Measurements from ENCODE around the gene KLHL6.
"Not testable (repeated sequence)": the region's sequence is repeated elsewhere in the genome, so short reads cannot be mapped to it uniquely, and the experiment has no call there.

Gene KLHL6

DNA sequence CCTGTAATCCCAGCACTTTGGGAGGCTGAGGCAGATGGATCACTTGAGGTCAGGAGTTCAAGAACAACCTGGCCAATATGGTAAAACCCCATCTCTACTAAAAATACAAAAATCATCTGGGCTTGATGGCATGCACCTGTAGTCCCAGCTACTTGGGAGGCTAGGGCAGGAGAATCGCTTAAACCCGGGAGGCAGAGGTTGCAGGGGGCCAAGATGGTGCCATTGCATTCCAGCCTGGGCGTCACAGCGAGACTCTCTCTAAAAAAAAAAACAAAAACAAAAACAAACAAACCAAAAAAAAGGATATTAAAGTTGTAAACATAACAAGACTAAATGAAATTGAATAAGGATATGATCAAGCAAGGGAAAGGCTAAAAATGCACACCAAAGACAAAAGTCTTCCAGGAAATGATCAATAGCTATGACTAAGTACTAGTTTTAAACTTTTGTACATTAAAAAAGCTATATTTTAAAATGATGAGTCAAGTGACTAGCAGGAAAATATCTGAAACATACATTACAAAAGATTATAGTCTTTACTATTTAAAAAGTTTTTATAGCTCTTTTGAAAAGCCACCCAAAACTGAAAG lies 28.6 kb downstream of the KLHL6 start:
- Histone ChIP-seq H3K4me1 (peaks cover 10 to 75% (median 44%) of the 10 kb centered on the region in 10 experiments), H3K27ac (peak overlapping the region in 8 of 11 experiments; percentile 6 to 61 (median 45); a peak in 13 of 22 replicates), H3K36me3 (peaks cover 80 to 100% (median 84%) of the 10 kb centered on the region in 11 experiments), H3K4me3 (0 out of 20 replicates have a peak overlapping the region, but pooled peaks of 1 of the 10 experiments have one; percentile 22), H3K9me3 (replicated peaks in 1 of 11) (peaks cover 0 to 13% (median 8%) of the 10 kb centered on the region in 11 experiments; a peak in 7 of 22 replicates), H4K20me1 (peaks cover 0 to 65% (median 5%) of the 10 kb centered on the region in 11 experiments; a peak in 9 of 22 replicates), H3K4me2 (peak overlapping the region; percentile 38 to 95 (median 80); a peak in 19 of 22 replicates), H3K27me3 (no peaks in the 10 kb centered on the region), H3K9ac (peak overlapping the region in 2 of 11 experiments; percentile 10 to 44; a peak in 3 of 22 replicates)
- no peak for TF ChIP-seq Cebpa-rat (IDR thresholded peaks at IDR 0.05)

DNA sequence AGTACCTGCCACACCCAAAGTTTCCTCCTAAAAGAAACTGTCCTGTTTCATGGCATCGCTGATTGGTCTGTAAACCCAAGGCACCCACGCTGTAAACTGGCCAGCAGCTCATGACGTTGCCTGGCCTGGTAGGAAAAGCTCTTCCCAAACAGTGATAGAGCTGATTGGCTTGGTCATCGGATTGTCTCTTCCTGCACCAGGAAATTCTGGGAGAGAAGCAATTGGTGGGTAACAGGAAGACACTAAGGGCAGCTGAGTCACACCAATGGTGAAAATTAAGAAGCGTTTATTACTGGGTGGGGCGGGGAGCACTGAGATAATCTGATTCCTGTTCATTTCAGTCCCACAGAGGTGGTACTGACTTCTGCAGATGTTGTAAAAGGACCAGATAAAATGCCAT lies 31.0 kb downstream of the KLHL6 start:
- H3K9me3 ChIP-seq (replicated peaks in 1 of 11), result peaks cover 0 to 9% (median 2%) of the 10 kb centered on the region in 11 experiments; a peak in 6 of 22 replicates
- no peak overlapping the region for H3K9ac ChIP-seq
- H3K27ac ChIP-seq, result peak overlapping the region in 3 of 11 experiments; percentile 26 to 30 (median 29); a peak in 2 of 22 replicates
- H3K36me3 ChIP-seq, result peaks cover 76 to 97% (median 91%) of the 10 kb centered on the region in 11 experiments
- no peaks in the 10 kb centered on the region for H3K27me3 ChIP-seq
- no peak for TF ChIP-seq Cebpa-rat (IDR thresholded peaks at IDR 0.05)
- peak overlapping the region in 5 of 11 experiments; percentile 2 to 50 (median 25); a peak in 6 of 22 replicates for H3K4me2 ChIP-seq
- peaks cover 0 to 64% (median 8%) of the 10 kb centered on the region in 11 experiments; a peak in 11 of 22 replicates for H4K20me1 ChIP-seq
- peaks cover 10 to 54% (median 31%) of the 10 kb centered on the region in 10 experiments for H3K4me1 ChIP-seq
- H3K4me3 ChIP-seq, result no peak overlapping the region

DNA sequence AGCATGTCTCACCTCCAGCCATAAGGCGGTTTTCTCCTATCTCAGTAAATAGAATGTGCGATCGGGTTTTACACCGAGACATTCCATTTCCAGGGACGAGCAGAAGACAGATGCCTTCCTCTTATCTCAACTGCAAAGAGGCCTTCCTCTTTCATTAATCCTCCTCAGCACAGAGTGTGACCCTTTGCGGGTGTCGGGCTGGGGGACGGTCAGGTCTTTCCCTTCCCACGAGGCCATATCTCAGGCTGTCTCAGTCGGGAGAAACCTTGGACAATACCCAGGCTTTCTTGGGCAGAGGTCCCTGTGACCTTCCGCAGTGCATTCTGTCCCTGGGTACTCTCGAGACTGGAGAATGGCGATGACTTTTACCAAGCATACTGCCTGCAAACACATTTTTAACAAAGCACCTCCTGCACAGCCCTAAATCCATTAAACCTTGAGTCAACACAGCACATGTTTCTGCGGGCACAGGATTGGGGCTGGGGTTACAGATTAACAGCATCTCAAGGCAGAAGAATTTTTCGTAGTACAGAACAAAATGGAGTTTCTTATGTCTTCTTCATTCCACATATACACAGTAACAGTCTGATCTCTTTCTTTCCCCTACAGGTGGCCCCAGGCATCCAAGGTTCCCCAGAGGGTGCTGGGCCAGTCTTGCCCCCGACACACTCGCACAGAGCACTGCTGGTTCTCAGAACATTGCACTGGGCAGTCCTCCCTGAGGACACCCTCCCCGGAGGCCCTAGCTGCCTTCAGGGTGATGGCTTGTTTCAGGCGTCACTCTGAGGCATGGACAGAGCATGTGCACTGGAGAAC lies 34.6 kb downstream of the KLHL6 start:
- peaks cover 30 to 60% (median 43%) of the 10 kb centered on the region in 10 experiments for H3K4me1 ChIP-seq
- not testable (repeated sequence) for H3K4me2 ChIP-seq; H3K9me3 ChIP-seq (replicated peaks in 1 of 11); H3K27me3 ChIP-seq; H3K4me3 ChIP-seq; H3K9ac ChIP-seq
- peak overlapping the region in 2 of 11 experiments; percentile 6 to 32; a peak in 2 of 22 replicates for H3K27ac ChIP-seq
- peaks cover 0 to 56% (median 13%) of the 10 kb centered on the region in 11 experiments; a peak in 8 of 22 replicates for H4K20me1 ChIP-seq
- H3K36me3 ChIP-seq, result peaks cover 65 to 92% (median 85%) of the 10 kb centered on the region in 11 experiments

DNA sequence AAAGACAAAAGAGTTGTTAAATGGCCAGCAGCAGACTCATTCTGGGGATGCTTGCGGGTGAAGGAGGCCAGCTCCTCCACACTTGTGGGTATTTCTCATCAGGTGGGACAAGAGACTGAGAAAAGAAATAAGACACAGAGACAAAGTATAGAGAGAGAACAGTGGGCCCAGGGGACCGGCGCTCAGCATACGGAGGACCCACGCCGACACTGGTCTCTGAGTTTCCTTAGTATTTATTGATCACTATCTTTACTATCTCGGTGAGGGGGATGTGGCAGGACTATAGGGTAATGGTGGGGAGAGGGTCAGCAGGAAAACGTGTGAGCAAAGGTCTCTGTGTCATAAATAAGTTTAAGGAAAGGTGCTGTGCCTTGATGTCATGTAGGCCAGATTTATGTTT lies 35.2 kb downstream of the KLHL6 start:
- not testable (repeated sequence) for H3K9me3 ChIP-seq (replicated peaks in 1 of 11); H3K27ac ChIP-seq; H3K9ac ChIP-seq; H3K27me3 ChIP-seq; H3K4me3 ChIP-seq; H3K4me2 ChIP-seq
- Histone ChIP-seq H4K20me1 (peaks cover 0 to 51% (median 13%) of the 10 kb centered on the region in 11 experiments; a peak in 8 of 22 replicates), H3K36me3 (peaks cover 59 to 91% (median 82%) of the 10 kb centered on the region in 11 experiments), H3K4me1 (peaks cover 37 to 60% (median 49%) of the 10 kb centered on the region in 10 experiments)

DNA sequence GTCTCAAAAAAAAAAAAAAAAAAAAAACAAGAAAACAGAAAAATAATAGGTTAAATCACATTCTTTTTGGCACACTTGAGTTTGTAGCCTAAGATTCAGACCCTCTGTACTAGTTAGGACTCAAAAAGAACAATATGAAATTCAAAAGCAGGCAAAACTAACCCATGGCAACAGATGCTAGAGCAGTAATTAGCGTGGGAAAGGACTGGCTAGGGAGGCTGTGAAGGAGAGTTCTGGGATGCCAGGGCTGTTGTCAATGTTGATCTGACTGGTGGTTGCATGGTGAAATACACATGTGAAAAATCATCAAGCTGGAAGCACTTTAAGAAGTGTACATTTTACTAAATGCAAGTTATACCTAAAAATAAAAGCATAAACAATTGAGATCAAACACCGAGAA lies 35.6 kb downstream of the KLHL6 start:
- no peak overlapping the region for H3K27ac ChIP-seq

DNA sequence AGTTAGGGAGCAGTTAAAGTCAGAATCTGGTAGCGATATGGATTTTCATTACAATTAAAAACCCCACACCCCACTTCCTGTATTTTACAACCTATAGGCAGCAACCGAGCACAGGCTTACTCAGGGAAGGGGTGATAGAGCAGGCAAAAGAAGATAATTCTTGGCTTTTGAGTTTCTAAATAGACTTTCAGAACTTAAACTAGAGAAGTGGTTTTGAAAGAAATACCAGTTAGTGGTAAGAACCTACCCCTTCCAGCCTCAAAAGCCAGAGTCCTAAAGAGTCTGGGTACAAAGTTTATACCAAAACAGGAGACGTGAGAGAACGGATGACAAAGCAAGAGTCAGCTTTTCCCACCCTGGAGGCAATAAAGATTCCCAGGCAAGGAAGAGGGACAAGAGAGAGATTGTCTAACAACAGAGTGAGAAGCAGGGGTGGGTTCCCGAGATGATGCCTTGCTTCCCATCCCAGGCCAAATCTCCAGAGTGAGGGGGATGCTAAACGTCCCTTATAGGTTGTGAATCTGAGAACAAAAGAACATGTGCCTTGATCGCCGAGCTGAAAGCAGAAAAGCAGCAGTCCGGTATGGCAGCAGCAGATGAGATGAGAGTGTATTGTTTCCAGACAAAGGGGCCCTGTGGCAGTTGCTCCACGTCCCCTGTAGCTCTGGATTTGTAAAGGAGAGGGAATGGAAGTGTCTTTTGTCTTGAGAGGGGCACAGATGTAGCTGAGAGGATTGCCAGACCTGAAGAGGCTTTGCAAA lies 36.8 kb downstream of the KLHL6 start:
- no peak for TF ChIP-seq Cebpa-rat (IDR thresholded peaks at IDR 0.05)
- Histone ChIP-seq H3K4me1 (peaks cover 53 to 62% (median 56%) of the 10 kb centered on the region in 10 experiments), H4K20me1 (peaks cover 0 to 39% (median 13%) of the 10 kb centered on the region in 11 experiments; a peak in 8 of 22 replicates), H3K9me3 (replicated peaks in 1 of 11) (no peaks in the 10 kb centered on the region), H3K27ac (peak overlapping the region in 7 of 11 experiments; percentile 14 to 50 (median 35); a peak in 10 of 22 replicates), H3K36me3 (peaks cover 47 to 86% (median 73%) of the 10 kb centered on the region in 11 experiments), H3K4me2 (peak overlapping the region; percentile 1 to 85 (median 15); a peak in 8 of 22 replicates), H3K27me3 (no peaks in the 10 kb centered on the region), H3K4me3 (no peak overlapping the region), H3K9ac (0 out of 22 replicates have a peak overlapping the region, but pooled peaks of 1 of the 11 experiments have one; percentile 20)

More for the DNA sequence above, 35.6 kb downstream of the KLHL6 start:
- Histone ChIP-seq H3K4me1 (peaks cover 41 to 60% (median 52%) of the 10 kb centered on the region in 10 experiments), H3K36me3 (peaks cover 58 to 91% (median 83%) of the 10 kb centered on the region in 11 experiments), H3K4me2 (no peak overlapping the region), H3K27me3 (no peaks in the 10 kb centered on the region), H3K9me3 (replicated peaks in 1 of 11) (no peaks in the 10 kb centered on the region), H3K4me3 (no peak overlapping the region), H4K20me1 (peaks cover 0 to 49% (median 13%) of the 10 kb centered on the region in 11 experiments; a peak in 8 of 22 replicates), H3K9ac (no peak overlapping the region)
- TF ChIP-seq Cebpa-rat (IDR thresholded peaks at IDR 0.05), result no peak

DNA sequence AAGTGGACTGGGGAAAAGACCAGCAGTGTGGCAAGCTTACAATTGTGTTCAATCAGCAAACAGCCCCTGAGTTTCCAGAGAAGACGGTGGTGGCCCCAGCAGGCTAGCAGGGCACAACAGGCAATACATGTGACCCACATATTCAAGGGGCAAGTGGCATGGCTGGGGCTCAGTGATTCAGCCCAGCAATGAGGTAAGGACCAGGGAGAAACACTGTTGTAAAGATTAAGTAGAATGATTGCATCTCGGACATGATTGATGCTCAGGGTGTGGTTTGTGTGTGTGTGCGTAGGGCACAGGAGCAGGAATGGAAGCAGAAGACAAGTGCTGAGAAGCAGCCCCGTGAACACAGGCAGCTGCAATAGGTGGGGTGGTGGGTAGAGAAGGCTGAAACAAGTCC lies 37.9 kb downstream of the KLHL6 start:
- Histone ChIP-seq H3K4me1 (peaks cover 64 to 73% (median 67%) of the 10 kb centered on the region in 10 experiments), H3K27ac (peak overlapping the region in 8 of 11 experiments; percentile 13 to 83 (median 28); a peak in 6 of 22 replicates), H3K9ac (no peak overlapping the region), H4K20me1 (peaks cover 0 to 31% (median 13%) of the 10 kb centered on the region in 11 experiments; a peak in 8 of 22 replicates), H3K4me2 (peak overlapping the region; percentile 2 to 89 (median 74); a peak in 17 of 22 replicates), H3K4me3 (no peak overlapping the region), H3K27me3 (no peaks in the 10 kb centered on the region), H3K9me3 (replicated peaks in 1 of 11) (no peaks in the 10 kb centered on the region), H3K36me3 (peaks cover 37 to 76% (median 62%) of the 10 kb centered on the region in 11 experiments)
- TF ChIP-seq Cebpa-rat (IDR thresholded peaks at IDR 0.05), result no peak

Data from BLaER1 treated with 17β-estradiol and CSF1 and Interleukin-3, amounts not matched to agents 10 nM and 100 nM (cell line).